Measurements from ENCODE around the gene NEK11.

NEK11 gene

GRCh38 chr3:131236421-131236820 is 209.7 kb downstream of the NEK11 start:
- H3K4me2 ChIP-seq (ENCODE audit: insufficient read depth, low read length): no peak overlapping the region
- no peak overlapping the region for H2AFZ ChIP-seq (ENCODE audit: low read depth, low read length)
- H3K79me2 ChIP-seq (ENCODE audit: insufficient read depth, low read length): no peaks in the 10 kb centered on the region
- H3K4me1 ChIP-seq (ENCODE audit: insufficient read depth, low read length): no peaks in the 10 kb centered on the region
- no peak overlapping the region for H3K9ac ChIP-seq (ENCODE audit: low read depth, low read length)
- H3K9me3 ChIP-seq (ENCODE audit: insufficient read depth, low read length, severe bottlenecking): no peaks in the 10 kb centered on the region
- no peak overlapping the region for H3K4me3 ChIP-seq (ENCODE audit: low read depth in 1 of 2, low read length in 2 of 2)
- DNase-seq (no peak), ATAC-seq (ENCODE audit: insufficient read depth, low read depth) (no peak)
- H3K27me3 ChIP-seq (ENCODE audit: insufficient read depth, low read length, poor library complexity): peaks cover 4% of the 10 kb centered on the region
- no peak overlapping the region for H3K27ac ChIP-seq (ENCODE audit: low read length)
- TF ChIP-seq, protein P1, sequence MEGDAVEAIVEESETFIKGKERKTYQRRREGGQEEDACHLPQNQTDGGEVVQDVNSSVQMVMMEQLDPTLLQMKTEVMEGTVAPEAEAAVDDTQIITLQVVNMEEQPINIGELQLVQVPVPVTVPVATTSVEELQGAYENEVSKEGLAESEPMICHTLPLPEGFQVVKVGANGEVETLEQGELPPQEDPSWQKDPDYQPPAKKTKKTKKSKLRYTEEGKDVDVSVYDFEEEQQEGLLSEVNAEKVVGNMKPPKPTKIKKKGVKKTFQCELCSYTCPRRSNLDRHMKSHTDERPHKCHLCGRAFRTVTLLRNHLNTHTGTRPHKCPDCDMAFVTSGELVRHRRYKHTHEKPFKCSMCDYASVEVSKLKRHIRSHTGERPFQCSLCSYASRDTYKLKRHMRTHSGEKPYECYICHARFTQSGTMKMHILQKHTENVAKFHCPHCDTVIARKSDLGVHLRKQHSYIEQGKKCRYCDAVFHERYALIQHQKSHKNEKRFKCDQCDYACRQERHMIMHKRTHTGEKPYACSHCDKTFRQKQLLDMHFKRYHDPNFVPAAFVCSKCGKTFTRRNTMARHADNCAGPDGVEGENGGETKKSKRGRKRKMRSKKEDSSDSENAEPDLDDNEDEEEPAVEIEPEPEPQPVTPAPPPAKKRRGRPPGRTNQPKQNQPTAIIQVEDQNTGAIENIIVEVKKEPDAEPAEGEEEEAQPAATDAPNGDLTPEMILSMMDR (IDR thresholded peaks at IDR 0.05; ENCODE audit: borderline replicate concordance, extremely low read depth, low read length, poor library complexity, severe bottlenecking): no peak
- no peak for TF ChIP-seq EZH2 (IDR thresholded peaks at IDR 0.05; ENCODE audit: borderline replicate concordance, low read depth, low read length, severe bottlenecking)
- H3K36me3 ChIP-seq (ENCODE audit: insufficient read depth, low read length): no peaks in the 10 kb centered on the region
- H4K20me1 ChIP-seq (ENCODE audit: insufficient read depth, low read length): no peaks in the 10 kb centered on the region

DNA sequence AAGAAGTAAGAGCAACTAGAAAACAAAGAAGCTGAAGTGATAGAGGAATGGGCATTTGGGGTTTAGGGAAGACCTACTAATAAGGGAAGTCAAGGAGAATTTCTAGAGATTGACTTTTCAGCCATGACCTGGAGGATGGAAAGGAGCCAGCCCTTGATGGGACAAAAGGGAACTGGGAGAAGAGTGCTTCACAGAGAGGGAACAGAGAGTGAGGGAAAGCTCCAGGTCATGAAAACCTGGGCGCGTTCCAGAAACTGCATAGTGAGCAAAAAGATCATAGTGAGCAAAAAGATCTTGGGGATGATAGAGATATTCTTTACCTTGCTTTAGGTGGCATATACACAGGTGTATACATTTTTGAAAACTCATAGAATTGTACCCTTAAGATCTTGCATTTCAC is 211.8 kb downstream of the NEK11 start:
- Histone ChIP-seq H3K27ac (ENCODE audit: low read length) (no peak overlapping the region), H2AFZ (ENCODE audit: low read depth, low read length) (no peak overlapping the region), H3K4me3 (ENCODE audit: low read depth in 1 of 2, low read length in 2 of 2) (no peak overlapping the region), H3K9me3 (ENCODE audit: insufficient read depth, low read length, severe bottlenecking) (no peaks in the 10 kb centered on the region), H4K20me1 (ENCODE audit: insufficient read depth, low read length) (no peaks in the 10 kb centered on the region), H3K9ac (ENCODE audit: low read depth, low read length) (no peak overlapping the region), H3K4me2 (ENCODE audit: insufficient read depth, low read length) (no peak overlapping the region), H3K4me1 (ENCODE audit: insufficient read depth, low read length) (no peaks in the 10 kb centered on the region), H3K79me2 (ENCODE audit: insufficient read depth, low read length) (no peaks in the 10 kb centered on the region), H3K36me3 (ENCODE audit: insufficient read depth, low read length) (no peaks in the 10 kb centered on the region), H3K27me3 (ENCODE audit: insufficient read depth, low read length, poor library complexity) (peaks cover 4% of the 10 kb centered on the region)
- TF ChIP-seq, protein P1 (IDR thresholded peaks at IDR 0.05; ENCODE audit: borderline replicate concordance, extremely low read depth, low read length, poor library complexity, severe bottlenecking): no peak
- TF ChIP-seq EZH2 (IDR thresholded peaks at IDR 0.05; ENCODE audit: borderline replicate concordance, low read depth, low read length, severe bottlenecking): no peak
- ATAC-seq (ENCODE audit: insufficient read depth, low read depth): no peak
- no peak for DNase-seq

DNA sequence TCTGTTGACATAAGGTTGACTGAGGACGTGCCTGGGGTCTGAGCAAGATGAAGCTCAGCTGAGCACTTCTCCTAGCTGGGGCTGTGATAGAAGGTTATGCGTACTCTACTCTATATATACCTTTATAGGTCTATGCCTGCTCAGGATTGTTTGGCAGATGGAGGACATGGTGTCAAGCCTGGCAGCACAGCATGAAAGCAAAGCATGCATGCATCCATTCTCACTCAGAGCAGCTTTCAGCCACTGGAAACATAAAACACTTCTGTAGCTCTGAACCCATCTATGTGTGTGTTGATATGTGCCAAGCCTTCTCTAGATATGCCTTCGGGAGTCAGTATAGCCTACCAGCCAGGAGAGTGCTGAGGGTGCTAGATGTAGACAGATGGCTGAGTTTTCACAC is 212.6 kb downstream of the NEK11 start:
- no peaks in the 10 kb centered on the region for H3K79me2 ChIP-seq (ENCODE audit: insufficient read depth, low read length)
- no peak overlapping the region for H2AFZ ChIP-seq (ENCODE audit: low read depth, low read length)
- no peaks in the 10 kb centered on the region for H3K36me3 ChIP-seq (ENCODE audit: insufficient read depth, low read length)
- H4K20me1 ChIP-seq (ENCODE audit: insufficient read depth, low read length): no peaks in the 10 kb centered on the region
- no peak for TF ChIP-seq EZH2 (IDR thresholded peaks at IDR 0.05; ENCODE audit: borderline replicate concordance, low read depth, low read length, severe bottlenecking)
- TF ChIP-seq, protein P1 (IDR thresholded peaks at IDR 0.05; ENCODE audit: borderline replicate concordance, extremely low read depth, low read length, poor library complexity, severe bottlenecking): no peak
- no peaks in the 10 kb centered on the region for H3K9me3 ChIP-seq (ENCODE audit: insufficient read depth, low read length, severe bottlenecking)
- H3K9ac ChIP-seq (ENCODE audit: low read depth, low read length): no peak overlapping the region
- H3K27me3 ChIP-seq (ENCODE audit: insufficient read depth, low read length, poor library complexity): peaks cover 3% of the 10 kb centered on the region
- H3K4me1 ChIP-seq (ENCODE audit: insufficient read depth, low read length): no peaks in the 10 kb centered on the region
- no peak for DNase-seq
- no peak overlapping the region for H3K4me3 ChIP-seq (ENCODE audit: low read depth in 1 of 2, low read length in 2 of 2)
- no peak overlapping the region for H3K4me2 ChIP-seq (ENCODE audit: insufficient read depth, low read length)
- H3K27ac ChIP-seq (ENCODE audit: low read length): no peak overlapping the region
- no peak for ATAC-seq (ENCODE audit: insufficient read depth, low read depth)

GRCh38 chr3:131242201-131242600 is 215.5 kb downstream of the NEK11 start:
- no peaks in the 10 kb centered on the region for H3K9me3 ChIP-seq (ENCODE audit: insufficient read depth, low read length, severe bottlenecking)
- no peak for ATAC-seq (ENCODE audit: insufficient read depth, low read depth)
- no peaks in the 10 kb centered on the region for H3K4me1 ChIP-seq (ENCODE audit: insufficient read depth, low read length)
- no peak for DNase-seq
- no peaks in the 10 kb centered on the region for H4K20me1 ChIP-seq (ENCODE audit: insufficient read depth, low read length)
- H3K27me3 ChIP-seq (ENCODE audit: insufficient read depth, low read length, poor library complexity): no peaks in the 10 kb centered on the region
- H2AFZ ChIP-seq (ENCODE audit: low read depth, low read length): no peak overlapping the region
- H3K4me2 ChIP-seq (ENCODE audit: insufficient read depth, low read length): no peak overlapping the region
- no peak for TF ChIP-seq EZH2 (IDR thresholded peaks at IDR 0.05; ENCODE audit: borderline replicate concordance, low read depth, low read length, severe bottlenecking)
- TF ChIP-seq, protein P1 (IDR thresholded peaks at IDR 0.05; ENCODE audit: borderline replicate concordance, extremely low read depth, low read length, poor library complexity, severe bottlenecking): no peak
- no peak overlapping the region for H3K27ac ChIP-seq (ENCODE audit: low read length)
- H3K4me3 ChIP-seq (ENCODE audit: low read depth in 1 of 2, low read length in 2 of 2): no peak overlapping the region
- H3K9ac ChIP-seq (ENCODE audit: low read depth, low read length): no peak overlapping the region
- H3K79me2 ChIP-seq (ENCODE audit: insufficient read depth, low read length): no peaks in the 10 kb centered on the region
- no peaks in the 10 kb centered on the region for H3K36me3 ChIP-seq (ENCODE audit: insufficient read depth, low read length)

All from DND-41 (cell line).